MM.1S (cell line): ENCODE data around the gene PDSS2.

ENCODE experiments used
- DNase-seq: peaks from one replicate; pipeline ENCODE4 v3.0.0-alpha.2; 2015
- H2AFZ ChIP-seq: fragments of 300-600 bp; sonication (generic); 2 replicates; pipeline ENCODE4 v1.6.0; 2016; ENCODE audit warnings: antibody characterized with exemption, low read length
- H3F3A ChIP-seq: fragments of 300-600 bp; sonication (generic); 2 replicates; pipeline ENCODE4 v1.6.1; 2016; ENCODE audit warnings: mild to moderate bottlenecking, antibody characterized with exemption, low read length, moderate library complexity, mixed read lengths; ENCODE audit not compliant: insufficient read depth
- H3K27ac ChIP-seq: fragments of 300-600 bp; sonication (generic); 2 replicates; pipeline ENCODE4 v1.5.1; 2016; ENCODE audit warnings: mild to moderate bottlenecking, low read length
- H3K27me3 ChIP-seq: fragments of 300-600 bp; sonication (generic); replicated peaks from 2 replicates; pipeline ENCODE4 v1.6.0; 2016; ENCODE audit warnings: low read length; ENCODE audit not compliant: insufficient read depth
- H3K36me3 ChIP-seq: fragments of 300-600 bp; sonication (generic); replicated peaks from 2 replicates; pipeline ENCODE4 v1.6.1; 2016; ENCODE audit warnings: mild to moderate bottlenecking, low read length, mixed read lengths; ENCODE audit not compliant: insufficient read depth
- H3K4me1 ChIP-seq: fragments of 300-600 bp; sonication (generic); 2 replicates; pipeline ENCODE4 v1.6.1; 2016; ENCODE audit warnings: low read length, mixed read lengths
- H3K4me2 ChIP-seq: fragments of 300-600 bp; sonication (generic); 2 replicates; pipeline ENCODE4 v1.6.0; 2016; ENCODE audit warnings: low read depth, low read length
- H3K4me3 ChIP-seq: fragments of 300-600 bp; sonication (generic); 2 replicates; pipeline ENCODE4 v1.5.1; 2016; ENCODE audit warnings: low read length, mixed read lengths
- H3K79me2 ChIP-seq: fragments of 300-600 bp; sonication (generic); 2 replicates; pipeline ENCODE4 v1.6.1; 2016; ENCODE audit warnings: mixed run types, low read length, mixed read lengths
- H3K9ac ChIP-seq: fragments of 300-600 bp; sonication (generic); 2 replicates; pipeline ENCODE4 v1.6.1; 2016; ENCODE audit warnings: low read length, mixed read lengths
- H3K9me2 ChIP-seq: fragments of 300-600 bp; sonication (generic); replicated peaks from 2 replicates; pipeline ENCODE4 v1.6.1; 2016; ENCODE audit warnings: mild to moderate bottlenecking, low read length, mixed read lengths; ENCODE audit not compliant: insufficient read depth
- H3K9me3 ChIP-seq: fragments of 300-600 bp; sonication (generic); replicated peaks from 2 replicates; pipeline ENCODE4 v1.6.1; 2016; ENCODE audit warnings: mild to moderate bottlenecking, low read length, mixed read lengths; ENCODE audit not compliant: insufficient read depth
- H4K20me1 ChIP-seq: fragments of 300-600 bp; sonication (generic); 2 replicates; pipeline ENCODE4 v1.6.1; 2016; ENCODE audit warnings: mild to moderate bottlenecking, low read length, moderate library complexity, mixed read lengths; ENCODE audit not compliant: insufficient read depth
- EZH2 ChIP-seq: fragments of 300-600 bp; sonication (generic); optimal IDR thresholded peaks from 2 replicates; pipeline ENCODE3; 2017; ENCODE audit warnings: low read depth, mild to moderate bottlenecking, antibody characterized with exemption, low read length, mixed read lengths
- EZH2phosphoT487 ChIP-seq: fragments of 300-600 bp; sonication (generic); IDR thresholded peaks from 2 replicates; pipeline ENCODE4 v1.6.1; 2018; ENCODE audit warnings: antibody characterized with exemption, low read length
- TF ChIP-seq, protein P1 (sequence below): fragments of 300-600 bp; sonication (generic); IDR thresholded peaks from 2 replicates; pipeline ENCODE4 v1.5.1; 2016; ENCODE audit warnings: antibody characterized with exemption, low read length, mixed read lengths

Gene PDSS2

DNA sequence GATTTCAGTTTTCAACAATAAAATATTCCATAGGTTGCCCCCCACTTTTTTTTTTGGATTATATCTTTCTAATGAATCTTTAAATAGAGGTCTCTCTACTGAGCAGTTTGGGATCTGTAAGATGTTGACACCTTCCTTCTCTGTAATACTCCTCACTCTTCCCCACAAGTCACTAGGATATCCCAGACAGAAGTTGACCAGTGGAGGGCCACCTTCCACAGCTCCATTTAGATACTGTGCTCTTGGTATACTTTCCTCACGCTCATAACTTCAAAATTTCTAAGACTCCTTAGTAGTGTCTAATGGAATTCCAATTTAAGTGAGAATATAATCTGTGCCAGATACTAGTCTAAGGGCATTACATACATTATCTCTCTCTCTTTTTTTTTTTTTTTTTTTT lies 185.1 kb downstream of the PDSS2 start:
- Histone ChIP-seq H3K4me1 (no peaks in the 10 kb centered on the region), H3K79me2 (no peaks in the 10 kb centered on the region), H3K36me3 (no peaks in the 10 kb centered on the region), H3F3A (no peaks in the 10 kb centered on the region), H3K9me2 (no peaks in the 10 kb centered on the region), H3K27ac (no peak overlapping the region), H4K20me1 (no peaks in the 10 kb centered on the region), H3K4me2 (no peak overlapping the region), H3K9ac (no peak overlapping the region), H3K9me3 (no peaks in the 10 kb centered on the region), H3K4me3 (no peak overlapping the region), H3K27me3 (no peaks in the 10 kb centered on the region), H2AFZ (no peak overlapping the region)
- TF ChIP-seq EZH2 (no peak), EZH2phosphoT487 (no peak)
- TF ChIP-seq, protein P1, sequence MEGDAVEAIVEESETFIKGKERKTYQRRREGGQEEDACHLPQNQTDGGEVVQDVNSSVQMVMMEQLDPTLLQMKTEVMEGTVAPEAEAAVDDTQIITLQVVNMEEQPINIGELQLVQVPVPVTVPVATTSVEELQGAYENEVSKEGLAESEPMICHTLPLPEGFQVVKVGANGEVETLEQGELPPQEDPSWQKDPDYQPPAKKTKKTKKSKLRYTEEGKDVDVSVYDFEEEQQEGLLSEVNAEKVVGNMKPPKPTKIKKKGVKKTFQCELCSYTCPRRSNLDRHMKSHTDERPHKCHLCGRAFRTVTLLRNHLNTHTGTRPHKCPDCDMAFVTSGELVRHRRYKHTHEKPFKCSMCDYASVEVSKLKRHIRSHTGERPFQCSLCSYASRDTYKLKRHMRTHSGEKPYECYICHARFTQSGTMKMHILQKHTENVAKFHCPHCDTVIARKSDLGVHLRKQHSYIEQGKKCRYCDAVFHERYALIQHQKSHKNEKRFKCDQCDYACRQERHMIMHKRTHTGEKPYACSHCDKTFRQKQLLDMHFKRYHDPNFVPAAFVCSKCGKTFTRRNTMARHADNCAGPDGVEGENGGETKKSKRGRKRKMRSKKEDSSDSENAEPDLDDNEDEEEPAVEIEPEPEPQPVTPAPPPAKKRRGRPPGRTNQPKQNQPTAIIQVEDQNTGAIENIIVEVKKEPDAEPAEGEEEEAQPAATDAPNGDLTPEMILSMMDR: no peak
- no peak for DNase-seq

DNA sequence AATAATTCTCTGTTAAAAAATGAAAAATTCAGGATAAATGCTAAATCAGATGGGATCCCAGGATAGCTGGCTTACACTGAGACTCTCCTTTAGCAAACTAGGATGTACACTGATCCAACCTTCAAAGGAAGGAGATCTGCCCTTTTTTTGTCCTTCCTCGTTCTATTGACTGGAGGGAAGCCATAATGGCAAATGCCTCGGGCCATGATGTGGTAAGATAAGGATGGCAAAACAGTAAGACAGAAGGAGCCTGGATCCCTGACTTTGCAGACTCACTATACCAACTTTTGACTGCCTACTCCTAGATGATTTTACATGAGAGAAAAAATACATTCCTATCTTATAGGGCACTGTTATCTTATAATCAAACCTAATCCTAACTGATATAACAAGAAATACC lies 187.1 kb downstream of the PDSS2 start:
- H3K4me1 ChIP-seq: no peaks in the 10 kb centered on the region
- no peak overlapping the region for H3K9ac ChIP-seq
- DNase-seq: no peak
- H3K4me3 ChIP-seq: no peak overlapping the region
- no peak overlapping the region for H3K27ac ChIP-seq
- no peaks in the 10 kb centered on the region for H3K27me3 ChIP-seq
- no peaks in the 10 kb centered on the region for H3K9me3 ChIP-seq
- TF ChIP-seq EZH2phosphoT487: no peak
- TF ChIP-seq, protein P1: no peak
- no peak for TF ChIP-seq EZH2
- no peak overlapping the region for H2AFZ ChIP-seq
- no peaks in the 10 kb centered on the region for H4K20me1 ChIP-seq
- no peak overlapping the region for H3K4me2 ChIP-seq
- no peaks in the 10 kb centered on the region for H3F3A ChIP-seq
- H3K79me2 ChIP-seq: no peaks in the 10 kb centered on the region
- H3K36me3 ChIP-seq: no peaks in the 10 kb centered on the region
- no peaks in the 10 kb centered on the region for H3K9me2 ChIP-seq

DNA sequence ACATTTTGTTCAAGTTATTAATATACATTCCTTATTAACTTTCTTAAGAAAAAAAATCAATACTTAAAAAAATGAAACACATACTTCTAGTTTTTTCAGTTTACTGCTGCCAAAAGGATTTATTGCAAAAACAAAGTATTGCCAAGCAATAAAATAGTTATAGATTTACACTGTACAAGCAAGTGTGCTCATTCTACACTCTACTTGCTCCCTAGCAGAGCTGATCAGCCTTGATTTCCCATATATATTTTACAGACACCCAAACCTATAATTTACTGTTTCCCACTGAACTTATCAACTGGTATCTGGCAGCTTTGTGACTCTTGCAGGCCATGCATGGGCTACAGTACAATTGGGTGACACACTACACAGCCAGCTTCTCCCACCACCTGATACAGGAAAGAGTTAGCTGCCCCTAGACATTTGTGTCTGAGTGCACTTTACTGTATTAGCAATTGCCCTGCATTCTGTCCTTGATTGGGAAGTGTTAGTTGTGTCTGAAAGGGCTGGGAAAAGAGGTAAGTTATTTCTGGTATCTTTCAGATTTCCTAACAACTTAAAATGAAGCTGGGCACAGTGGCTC lies 188.1 kb downstream of the PDSS2 start:
- no peaks in the 10 kb centered on the region for H3K79me2 ChIP-seq
- no peaks in the 10 kb centered on the region for H3K36me3 ChIP-seq
- H3K4me1 ChIP-seq: no peaks in the 10 kb centered on the region
- no peaks in the 10 kb centered on the region for H3K9me2 ChIP-seq
- no peaks in the 10 kb centered on the region for H3K9me3 ChIP-seq
- no peak overlapping the region for H2AFZ ChIP-seq
- no peaks in the 10 kb centered on the region for H3F3A ChIP-seq
- H3K27me3 ChIP-seq: no peaks in the 10 kb centered on the region
- H3K4me2 ChIP-seq: no peak overlapping the region
- no peak overlapping the region for H3K4me3 ChIP-seq
- no peak overlapping the region for H3K27ac ChIP-seq
- no peaks in the 10 kb centered on the region for H4K20me1 ChIP-seq
- DNase-seq: no peak
- TF ChIP-seq, protein P1: no peak
- TF ChIP-seq EZH2 (no peak), EZH2phosphoT487 (no peak)
- no peak overlapping the region for H3K9ac ChIP-seq
